DND-41 (cell line): ENCODE results near the gene KLHDC8A.

Experiments
- ATAC-seq: fragments of 200-7000 bp; cut with Tn5 transposase; 3 replicates; pipeline ENCODE4 v1.9.1; 2021; ENCODE audit warnings: low read depth; ENCODE audit not compliant: insufficient read depth
- DNase-seq: peaks from one replicate; pipeline ENCODE4 v3.0.0-alpha.2; 2020
- H2AFZ ChIP-seq: 2 replicates; pipeline ENCODE4 v1.6.0; 2012; ENCODE audit warnings: low read depth, low read length
- H3K27ac ChIP-seq: 2 replicates; pipeline ENCODE4 v1.5.1; 2012; ENCODE audit warnings: low read length, inconsistent platforms
- H3K27me3 ChIP-seq: fragments of 200-600 bp; sonication (generic); 2 replicates; pipeline ENCODE4 v1.6.0; 2012; ENCODE audit warnings: low read length, mild to moderate bottlenecking, inconsistent platforms; ENCODE audit not compliant: insufficient read depth, poor library complexity
- H3K36me3 ChIP-seq: 2 replicates; pipeline ENCODE4 v1.5.1; 2012; ENCODE audit warnings: low read length, inconsistent platforms; ENCODE audit not compliant: insufficient read depth
- H3K4me1 ChIP-seq: 2 replicates; pipeline ENCODE4 v1.5.1; 2012; ENCODE audit warnings: mild to moderate bottlenecking, low read length; ENCODE audit not compliant: insufficient read depth
- H3K4me2 ChIP-seq: 2 replicates; pipeline ENCODE4 v1.6.0; 2012; ENCODE audit warnings: mild to moderate bottlenecking, moderate library complexity, low read length, inconsistent platforms; ENCODE audit not compliant: insufficient read depth
- H3K4me3 ChIP-seq, 2 experiments: fragments of 200-600 bp in 1 of 2; shearing (Covaris generic) in 1 of 2; 2 replicates each; pipeline ENCODE4 v1.5.1; 2012 to 2016; ENCODE audit warnings: inconsistent platforms in 2 of 2, low read length in 2 of 2, mild to moderate bottlenecking in 2 of 2, low read depth in 1 of 2, moderate library complexity in 1 of 2
- H3K79me2 ChIP-seq: 2 replicates; pipeline ENCODE4 v1.6.0; 2012; ENCODE audit warnings: low read length, inconsistent platforms; ENCODE audit not compliant: insufficient read depth
- H3K9ac ChIP-seq: 2 replicates; pipeline ENCODE4 v1.6.0; 2012; ENCODE audit warnings: low read depth, mild to moderate bottlenecking, inconsistent platforms, low read length, moderate library complexity
- H3K9me3 ChIP-seq: 2 replicates; pipeline ENCODE4 v1.5.1; 2012; ENCODE audit warnings: low read length, moderate library complexity, mild to moderate bottlenecking, inconsistent platforms; ENCODE audit not compliant: insufficient read depth, severe bottlenecking
- H4K20me1 ChIP-seq: 2 replicates; pipeline ENCODE4 v1.6.0; 2012; ENCODE audit warnings: low read length; ENCODE audit not compliant: insufficient read depth
- EZH2 ChIP-seq: IDR thresholded peaks from 3 replicates; pipeline ENCODE4 v1.6.1; 2012; ENCODE audit warnings: borderline replicate concordance, low read depth, mild to moderate bottlenecking, moderate library complexity, low read length, inconsistent platforms; ENCODE audit not compliant: severe bottlenecking
- TF ChIP-seq, protein P1 (sequence below): IDR thresholded peaks from 2 replicates; pipeline ENCODE4 v1.5.1; 2012; ENCODE audit warnings: borderline replicate concordance, low read length, moderate library complexity, mild to moderate bottlenecking; ENCODE audit not compliant: poor library complexity, severe bottlenecking; ENCODE audit errors: extremely low read depth

Gene KLHDC8A

DNA sequence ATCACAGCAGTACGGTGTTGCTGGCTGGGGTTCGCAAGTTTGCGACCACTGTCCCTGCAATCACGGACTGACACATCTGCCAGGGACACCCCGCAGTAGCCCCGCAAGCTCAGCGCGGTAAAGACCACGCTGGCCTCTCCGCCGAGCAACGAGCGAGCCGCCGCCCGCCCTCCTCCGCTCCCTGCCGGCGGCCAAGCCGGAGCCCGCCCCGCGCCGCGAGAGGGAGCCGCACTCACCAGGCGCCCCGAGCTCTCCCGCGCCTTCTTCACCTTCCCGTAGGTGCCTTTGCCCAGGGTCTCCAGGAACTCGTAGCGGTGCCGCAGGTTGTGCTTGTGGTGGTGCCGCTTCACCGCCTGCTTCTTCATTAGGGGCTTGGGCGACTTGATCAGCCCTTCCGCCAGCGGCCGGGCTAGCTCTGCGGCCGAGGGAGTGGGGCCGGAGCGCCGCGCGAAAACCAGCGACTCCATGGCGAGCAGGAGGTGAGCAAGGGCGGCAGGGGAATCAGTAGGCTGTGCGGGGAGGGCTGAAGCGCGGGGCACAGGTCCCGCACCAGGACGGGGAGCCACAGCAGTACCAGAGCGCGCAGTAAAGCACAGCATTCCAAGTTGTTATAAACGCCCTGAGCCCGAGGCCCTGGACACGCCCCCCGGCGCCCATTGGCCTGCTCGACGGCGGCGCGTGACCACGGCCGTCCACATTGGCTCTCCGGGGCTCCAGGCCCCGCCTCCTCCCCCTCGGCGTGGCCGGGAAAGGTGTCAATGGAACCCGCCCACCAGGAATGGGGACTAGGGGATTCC is 35.4 kb downstream of the KLHDC8A start, which contains the start of gene NUAK2:
Gene NUAK2 (minus strand): TSS at position 584 of the 797 bp plus-strand sequence. CDS start 117 bp downstream, at position 467.
- no peaks in the 10 kb centered on the region for H3K4me1 ChIP-seq
- no peak within 1 kb of the TSS for H3K27ac ChIP-seq
- no peak within 1 kb of the TSS for H3K4me3 ChIP-seq
- peaks cover 4% of the 10 kb centered on the region for H3K27me3 ChIP-seq
- no peaks in the 10 kb centered on the region for H3K79me2 ChIP-seq
- no peaks in the 10 kb centered on the region for H3K9me3 ChIP-seq
- ATAC-seq, result no peak
- no peak within 1 kb of the TSS for H2AFZ ChIP-seq
- no peak within 1 kb of the TSS for H3K9ac ChIP-seq
- TF ChIP-seq, protein P1, sequence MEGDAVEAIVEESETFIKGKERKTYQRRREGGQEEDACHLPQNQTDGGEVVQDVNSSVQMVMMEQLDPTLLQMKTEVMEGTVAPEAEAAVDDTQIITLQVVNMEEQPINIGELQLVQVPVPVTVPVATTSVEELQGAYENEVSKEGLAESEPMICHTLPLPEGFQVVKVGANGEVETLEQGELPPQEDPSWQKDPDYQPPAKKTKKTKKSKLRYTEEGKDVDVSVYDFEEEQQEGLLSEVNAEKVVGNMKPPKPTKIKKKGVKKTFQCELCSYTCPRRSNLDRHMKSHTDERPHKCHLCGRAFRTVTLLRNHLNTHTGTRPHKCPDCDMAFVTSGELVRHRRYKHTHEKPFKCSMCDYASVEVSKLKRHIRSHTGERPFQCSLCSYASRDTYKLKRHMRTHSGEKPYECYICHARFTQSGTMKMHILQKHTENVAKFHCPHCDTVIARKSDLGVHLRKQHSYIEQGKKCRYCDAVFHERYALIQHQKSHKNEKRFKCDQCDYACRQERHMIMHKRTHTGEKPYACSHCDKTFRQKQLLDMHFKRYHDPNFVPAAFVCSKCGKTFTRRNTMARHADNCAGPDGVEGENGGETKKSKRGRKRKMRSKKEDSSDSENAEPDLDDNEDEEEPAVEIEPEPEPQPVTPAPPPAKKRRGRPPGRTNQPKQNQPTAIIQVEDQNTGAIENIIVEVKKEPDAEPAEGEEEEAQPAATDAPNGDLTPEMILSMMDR, result no peak
- TF ChIP-seq EZH2, result no peak
- H3K4me2 ChIP-seq, result no peak within 1 kb of the TSS
- no peak for DNase-seq
- 0 out of 2 replicates have a peak, but pooled peaks cover 7% of the 10 kb centered on the region for H4K20me1 ChIP-seq
- no peaks in the 10 kb centered on the region for H3K36me3 ChIP-seq

GRCh38 chr1:205319081-205320018 is 37.4 kb downstream of the KLHDC8A start:
- H4K20me1 ChIP-seq, result no peaks in the 10 kb centered on the region
- no peaks in the 10 kb centered on the region for H3K36me3 ChIP-seq
- no peak for DNase-seq
- H3K79me2 ChIP-seq, result no peaks in the 10 kb centered on the region
- TF ChIP-seq, protein P1, result no peak
- no peak for TF ChIP-seq EZH2
- H2AFZ ChIP-seq, result no peak overlapping the region
- no peak for ATAC-seq
- peaks cover 5% of the 10 kb centered on the region for H3K27me3 ChIP-seq
- no peak overlapping the region for H3K4me3 ChIP-seq
- H3K4me2 ChIP-seq, result no peak overlapping the region
- H3K27ac ChIP-seq, result no peak overlapping the region
- no peak overlapping the region for H3K9ac ChIP-seq
- H3K9me3 ChIP-seq, result no peaks in the 10 kb centered on the region
- no peaks in the 10 kb centered on the region for H3K4me1 ChIP-seq

DNA sequence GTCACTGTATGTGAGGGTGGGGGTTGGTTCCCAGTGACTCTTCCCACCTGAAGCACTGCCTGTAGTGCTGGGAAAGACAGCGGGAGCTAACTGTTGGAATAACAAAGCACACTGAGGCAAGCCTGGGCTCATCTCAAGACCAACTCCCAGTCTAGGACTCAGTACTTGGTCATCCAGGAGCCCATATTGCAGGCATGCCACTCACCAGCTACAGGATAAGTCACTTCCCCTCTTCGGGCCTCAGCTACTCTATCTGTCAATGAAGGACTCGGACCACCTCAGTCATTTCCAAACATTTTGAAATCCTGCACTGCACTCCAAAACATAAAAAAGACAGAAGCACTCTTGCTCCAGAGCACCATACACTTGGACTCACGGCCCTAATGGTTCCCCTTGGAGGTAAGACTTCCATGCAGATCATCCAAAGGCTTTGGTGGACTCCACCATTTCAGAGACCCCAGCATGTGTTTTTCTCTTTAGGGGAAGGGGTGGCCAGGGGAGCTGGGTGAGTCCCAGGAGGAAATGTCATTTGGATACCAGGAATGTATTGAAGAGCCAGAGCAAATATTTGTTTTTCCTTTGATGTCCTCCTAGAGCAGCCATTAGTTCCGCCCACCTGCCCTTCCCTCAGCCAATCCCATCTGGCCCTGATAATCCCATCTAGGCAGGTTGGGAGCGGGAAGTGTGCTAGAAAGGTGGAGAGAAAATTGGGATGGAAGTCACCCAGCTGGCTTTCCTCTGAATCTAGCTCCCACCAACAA is 38.3 kb downstream of the KLHDC8A start:
- Histone ChIP-seq H3K79me2 (no peaks in the 10 kb centered on the region), H3K9me3 (no peaks in the 10 kb centered on the region), H3K27ac (no peak overlapping the region), H3K4me1 (no peaks in the 10 kb centered on the region), H3K36me3 (no peaks in the 10 kb centered on the region), H4K20me1 (no peaks in the 10 kb centered on the region; the same call in 1 of the 2 replicates), H3K4me2 (no peak overlapping the region), H3K27me3 (peaks cover 14% of the 10 kb centered on the region), H2AFZ (no peak overlapping the region), H3K4me3 (no peak overlapping the region), H3K9ac (no peak overlapping the region)
- TF ChIP-seq EZH2, result no peak
- TF ChIP-seq, protein P1, result no peak
- DNase-seq (no peak), ATAC-seq (no peak)
